HG02610 (cell line): ENCODE measurements around the gene XYLT1.

Source experiments
- ATAC-seq: cut with Tn5 transposase; IDR thresholded peaks from one replicate; pipeline ENCODE4 v1.9.1; 2021; ENCODE audit warnings: mild to moderate bottlenecking, moderate library complexity; ENCODE audit not compliant: unreplicated experiment

Gene XYLT1

GRCh38 chr16:17295948-17296347, 174.8 kb downstream of the XYLT1 start:
- ATAC-seq: no peak

GRCh38 chr16:17294856-17295255, 175.9 kb downstream of the XYLT1 start:
- ATAC-seq: no peak

- no peak for ATAC-seq
Measured at GRCh38 chr16:17293813-17294558, 176.8 kb downstream of the XYLT1 start.

GRCh38 chr16:17291289-17291688, 179.5 kb downstream of the XYLT1 start:
- no peak for ATAC-seq

- ATAC-seq: no peak
Measured at GRCh38 chr16:17289674-17290635, 180.8 kb downstream of the XYLT1 start.

GRCh38 chr16:17289050-17289449, 181.7 kb downstream of the XYLT1 start:
- no peak for ATAC-seq

GRCh38 chr16:17287166-17287800, 183.5 kb downstream of the XYLT1 start:
- ATAC-seq: no peak

GRCh38 chr16:17286443-17286842, 184.3 kb downstream of the XYLT1 start:
- ATAC-seq: no peak

- no peak for ATAC-seq
Measured at GRCh38 chr16:17283016-17283415, 187.7 kb downstream of the XYLT1 start.

- no peak for ATAC-seq
Measured at GRCh38 chr16:17282247-17282646, 188.5 kb downstream of the XYLT1 start.

- ATAC-seq: no peak
Measured at GRCh38 chr16:17281052-17281451, 189.7 kb downstream of the XYLT1 start.

GRCh38 chr16:17278988-17279387, 191.8 kb downstream of the XYLT1 start:
- ATAC-seq: no peak

GRCh38 chr16:17277981-17278381, 192.8 kb downstream of the XYLT1 start:
- ATAC-seq: no peak

GRCh38 chr16:17276610-17277009, 194.2 kb downstream of the XYLT1 start:
- no peak for ATAC-seq

GRCh38 chr16:17276010-17276530, 194.7 kb downstream of the XYLT1 start:
- ATAC-seq: no peak

- ATAC-seq: no peak
Measured at GRCh38 chr16:17275076-17276009, 195.4 kb downstream of the XYLT1 start.

- ATAC-seq: no peak
Measured at GRCh38 chr16:17273142-17273561, 197.6 kb downstream of the XYLT1 start.

- no peak for ATAC-seq
Measured at GRCh38 chr16:17272716-17273115, 198.0 kb downstream of the XYLT1 start.

GRCh38 chr16:17271687-17272086, 199.1 kb downstream of the XYLT1 start:
- ATAC-seq: no peak

GRCh38 chr16:17270683-17271109, 200.1 kb downstream of the XYLT1 start:
- no peak for ATAC-seq
